IPS DF 4.7 (cell line): Measurements from ENCODE around the gene SPDYE6.
"Not testable (repeated sequence)": the region's sequence is repeated elsewhere in the genome, so short reads cannot be mapped to it uniquely, and the experiment has no call there.

Experiments used
- DNase-seq: peaks from one replicate; pipeline ENCODE4 v3.0.0-alpha.2; 2013; ENCODE audit warnings: low spot score; ENCODE audit errors: extremely low read depth

Gene SPDYE6, protein sequence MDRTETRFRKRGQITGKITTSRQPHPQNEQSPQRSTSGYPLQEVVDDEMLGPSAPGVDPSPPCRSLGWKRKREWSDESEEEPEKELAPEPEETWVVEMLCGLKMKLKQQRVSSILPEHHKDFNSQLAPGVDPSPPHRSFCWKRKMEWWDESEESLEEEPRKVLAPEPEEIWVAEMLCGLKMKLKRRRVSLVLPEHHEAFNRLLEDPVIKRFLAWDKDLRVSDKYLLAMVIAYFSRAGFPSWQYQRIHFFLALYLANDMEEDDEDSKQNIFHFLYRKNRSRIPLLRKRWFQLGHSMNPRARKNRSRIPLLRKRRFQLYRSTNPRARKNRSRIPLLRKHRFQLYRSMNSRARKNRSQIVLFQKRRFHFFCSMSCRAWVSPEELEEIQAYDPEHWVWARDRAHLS

GRCh38 chr7:102356344-102356743 is at the start of gene SPDYE6:
SPDYE6 (minus strand) TSS chr7:102356444; CDS start chr7:102356023, 421 bp downstream.
- not testable (repeated sequence) for DNase-seq

DNA sequence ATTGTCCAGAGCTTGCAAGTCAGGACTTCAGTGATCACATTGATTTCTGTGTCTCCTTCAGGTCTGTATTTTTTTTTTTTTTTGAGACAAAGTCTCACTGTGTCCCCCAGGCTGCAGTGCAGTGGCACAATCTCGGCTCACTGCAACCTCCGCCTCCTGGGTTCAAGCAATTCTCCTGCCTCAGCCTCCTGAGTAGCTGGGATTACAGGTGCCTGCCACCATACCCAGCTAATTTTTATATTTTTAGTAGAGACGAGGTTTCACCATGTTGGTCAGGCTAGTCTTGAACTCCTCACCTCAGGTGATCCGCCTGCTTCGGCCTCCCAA is 48.6 kb upstream of the SPDYE6 start:
- DNase-seq, result not testable (repeated sequence)

GRCh38 chr7:102404005-102404861 is 48.0 kb upstream of the SPDYE6 start:
- DNase-seq, result no peak

GRCh38 chr7:102403563-102403962 is 47.3 kb upstream of the SPDYE6 start:
- no peak for DNase-seq

- DNase-seq, result no peak
These were observed 44.1 kb upstream of the SPDYE6 start for GRCh38 chr7:102400360-102400759.

- DNase-seq, result no peak
These were observed 42.3 kb upstream of the SPDYE6 start for GRCh38 chr7:102398543-102398942.

- no peak for DNase-seq
These were observed 40.4 kb upstream of the SPDYE6 start for GRCh38 chr7:102396710-102397019.

- peak; percentile 93 for DNase-seq
These were observed 39.8 kb upstream of the SPDYE6 start, which contains the start of gene PRKRIP1 for GRCh38 chr7:102395873-102396709. PRKRIP1 (plus strand) TSS chr7:102396363; CDS start chr7:102396412, 49 bp downstream.

- no peak for DNase-seq
These were observed 39.3 kb upstream of the SPDYE6 start for GRCh38 chr7:102395592-102395872.

DNA sequence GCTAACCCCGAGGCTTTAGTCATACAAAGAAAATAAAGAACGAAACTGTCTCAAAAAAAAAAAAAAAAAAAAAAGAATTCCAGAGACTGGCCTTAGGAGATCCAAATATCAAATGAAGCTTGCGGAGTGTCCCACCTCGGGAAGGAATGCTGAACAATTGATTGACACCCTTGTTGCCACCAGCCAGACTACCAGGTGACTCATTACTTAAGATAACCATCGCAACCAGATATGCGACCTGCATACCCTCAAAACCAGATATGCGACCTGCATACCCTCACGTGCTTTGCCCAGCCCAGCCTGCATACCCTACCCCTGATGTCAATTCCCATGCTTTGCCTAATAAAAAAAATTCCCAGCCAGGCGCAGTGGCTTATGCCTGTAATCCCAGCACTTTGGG is 37.2 kb upstream of the SPDYE6 start:
- no peak for DNase-seq

DNA sequence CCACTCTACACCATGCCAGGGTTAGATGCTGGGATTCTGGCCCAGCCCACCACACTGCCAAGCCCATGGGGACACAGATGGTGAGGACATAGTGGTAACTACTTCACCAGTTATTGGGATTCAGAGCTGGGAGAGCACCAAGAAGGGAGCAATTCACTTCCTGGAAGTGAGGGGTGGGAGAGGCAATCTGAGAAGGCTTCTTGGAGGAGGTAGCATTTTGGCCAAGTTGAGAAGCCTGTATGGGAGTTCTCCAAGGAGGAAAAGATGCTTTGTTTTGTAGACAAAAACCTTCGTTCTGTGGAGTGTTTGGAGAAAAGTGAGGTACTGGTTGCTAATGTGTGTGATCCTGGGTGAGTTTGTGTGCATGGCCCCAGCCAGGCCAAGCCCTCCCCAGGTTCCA is 36.1 kb upstream of the SPDYE6 start:
- no peak for DNase-seq

- no peak for DNase-seq
These were observed 34.6 kb upstream of the SPDYE6 start for GRCh38 chr7:102390697-102391484.

- no peak for DNase-seq
These were observed 33.6 kb upstream of the SPDYE6 start for GRCh38 chr7:102389810-102390209.

GRCh38 chr7:102387064-102387463 is 30.8 kb upstream of the SPDYE6 start:
- no peak for DNase-seq

DNA sequence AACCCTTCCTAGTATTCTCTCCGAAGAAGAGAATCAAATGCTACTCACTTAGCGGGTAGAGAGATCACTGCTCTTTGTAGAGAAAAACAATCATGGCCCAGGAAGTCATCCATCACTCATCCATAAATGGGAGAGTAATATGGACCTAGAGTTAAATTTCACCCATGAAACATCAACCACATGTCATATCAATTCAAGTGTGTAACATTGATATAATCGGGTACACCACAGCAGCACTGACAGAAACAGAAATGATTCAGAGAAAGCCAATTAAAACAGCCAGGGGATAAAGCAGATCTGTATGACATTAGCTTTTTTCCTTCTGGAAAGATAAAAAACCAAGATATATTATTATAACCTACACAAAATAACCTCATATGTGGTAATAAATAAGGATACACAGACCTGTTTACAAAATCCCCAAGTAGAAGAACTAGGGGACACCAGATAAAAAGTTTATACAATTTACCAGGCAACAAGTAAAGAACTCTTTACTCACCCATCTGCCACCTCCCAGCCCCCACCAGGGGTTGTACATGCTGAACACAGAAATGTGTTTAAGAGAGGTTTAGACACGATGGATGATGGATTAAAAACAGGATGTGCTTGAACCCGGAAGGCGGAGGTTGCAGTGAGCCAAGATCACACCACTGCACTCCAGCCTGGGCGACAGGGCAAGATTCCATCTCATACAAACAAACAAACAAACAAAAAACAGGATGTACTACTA is 25.6 kb upstream of the SPDYE6 start:
- not testable (repeated sequence) for DNase-seq

GRCh38 chr7:102380837-102381236 is 24.6 kb upstream of the SPDYE6 start:
- not testable (repeated sequence) for DNase-seq

GRCh38 chr7:102376964-102377466 is 20.8 kb upstream of the SPDYE6 start:
- no peak for DNase-seq

DNA sequence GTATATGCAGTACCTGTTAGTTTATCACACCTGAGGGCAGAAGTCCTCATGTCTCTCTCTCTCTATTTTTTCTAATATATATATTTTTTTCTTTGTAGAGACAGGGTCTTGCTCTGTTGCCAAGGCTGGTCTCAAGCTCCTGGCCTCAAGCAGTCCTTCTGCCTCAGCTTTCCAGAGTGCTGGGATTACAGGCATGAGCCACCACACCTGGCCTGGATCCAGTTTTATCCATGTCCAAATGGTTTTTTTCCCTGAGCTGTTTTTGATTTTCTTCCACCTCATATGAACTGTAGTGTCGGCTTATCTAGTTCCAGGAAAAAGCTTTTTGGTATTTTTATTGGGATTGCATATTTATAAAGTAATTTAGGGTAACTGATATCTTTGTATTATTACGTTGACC is 16.6 kb upstream of the SPDYE6 start:
- not testable (repeated sequence) for DNase-seq

GRCh38 chr7:102370038-102370437 is 13.8 kb upstream of the SPDYE6 start:
- not testable (repeated sequence) for DNase-seq

GRCh38 chr7:102365390-102365789 is 9.1 kb upstream of the SPDYE6 start:
- DNase-seq, result not testable (repeated sequence)
